Gastroesophageal sphincter (tissue), 3 donors: ENCODE results near the gene ZNF384.

ENCODE experiments used
- CTCF ChIP-seq, 4 experiments: fragments of 200-600 bp in 2 of 4; fragments of 450-650 bp in 2 of 4; sonication (generic) in 1 of 4; IDR thresholded peaks; one replicate each; pipeline ENCODE4 v1.5.1; 2017 to 2019; ENCODE audit warnings: antibody characterized with exemption in 4 of 4, mild to moderate bottlenecking in 2 of 4, moderate library complexity in 2 of 4
- EP300 ChIP-seq: sonication (generic); formaldehyde crosslinking; IDR thresholded peaks from one replicate; pipeline ENCODE4 v1.6.1; 2017; ENCODE audit warnings: antibody characterized with exemption, mild to moderate bottlenecking
- POLR2A ChIP-seq, 2 donors: fragments of 450-650 bp; IDR thresholded peaks; one replicate each; pipeline ENCODE4 v1.6.1; 2017; ENCODE audit warnings: antibody characterized with exemption in 2 of 2, mild to moderate bottlenecking in 2 of 2, moderate library complexity in 1 of 2
- POLR2AphosphoS5 ChIP-seq: sonication (generic); formaldehyde crosslinking; IDR thresholded peaks from one replicate; pipeline ENCODE4 v1.6.1; 2017; ENCODE audit warnings: antibody characterized with exemption

GRCh38 chr12:6716874-6717437 is 27.8 kb upstream of the ZNF384 start:
- TF ChIP-seq POLR2A (IDR thresholded peaks at IDR 0.05) (no peak), EP300 (no peak), CTCF (IDR thresholded peaks at IDR 0.05) (no peak), POLR2AphosphoS5 (no peak)
